MM.1S (cell line): ENCODE results near the gene HCN2.
A peak's percentile ranks its signal among the peaks of the same experiment; 100 is the strongest.

Source experiments
- DNase-seq: peaks from one replicate; pipeline ENCODE4 v3.0.0-alpha.2; 2015
- H2AFZ ChIP-seq: fragments of 300-600 bp; sonication (generic); 2 replicates; pipeline ENCODE4 v1.6.0; 2016; ENCODE audit warnings: antibody characterized with exemption, low read length
- H3F3A ChIP-seq: fragments of 300-600 bp; sonication (generic); 2 replicates; pipeline ENCODE4 v1.6.1; 2016; ENCODE audit warnings: mild to moderate bottlenecking, antibody characterized with exemption, low read length, moderate library complexity, mixed read lengths; ENCODE audit not compliant: insufficient read depth
- H3K27ac ChIP-seq: fragments of 300-600 bp; sonication (generic); 2 replicates; pipeline ENCODE4 v1.5.1; 2016; ENCODE audit warnings: mild to moderate bottlenecking, low read length
- H3K27me3 ChIP-seq: fragments of 300-600 bp; sonication (generic); replicated peaks from 2 replicates; pipeline ENCODE4 v1.6.0; 2016; ENCODE audit warnings: low read length; ENCODE audit not compliant: insufficient read depth
- H3K36me3 ChIP-seq: fragments of 300-600 bp; sonication (generic); replicated peaks from 2 replicates; pipeline ENCODE4 v1.6.1; 2016; ENCODE audit warnings: mild to moderate bottlenecking, low read length, mixed read lengths; ENCODE audit not compliant: insufficient read depth
- H3K4me1 ChIP-seq: fragments of 300-600 bp; sonication (generic); 2 replicates; pipeline ENCODE4 v1.6.1; 2016; ENCODE audit warnings: low read length, mixed read lengths
- H3K4me2 ChIP-seq: fragments of 300-600 bp; sonication (generic); 2 replicates; pipeline ENCODE4 v1.6.0; 2016; ENCODE audit warnings: low read depth, low read length
- H3K4me3 ChIP-seq: fragments of 300-600 bp; sonication (generic); 2 replicates; pipeline ENCODE4 v1.5.1; 2016; ENCODE audit warnings: low read length, mixed read lengths
- H3K79me2 ChIP-seq: fragments of 300-600 bp; sonication (generic); 2 replicates; pipeline ENCODE4 v1.6.1; 2016; ENCODE audit warnings: mixed run types, low read length, mixed read lengths
- H3K9ac ChIP-seq: fragments of 300-600 bp; sonication (generic); 2 replicates; pipeline ENCODE4 v1.6.1; 2016; ENCODE audit warnings: low read length, mixed read lengths
- H3K9me2 ChIP-seq: fragments of 300-600 bp; sonication (generic); replicated peaks from 2 replicates; pipeline ENCODE4 v1.6.1; 2016; ENCODE audit warnings: mild to moderate bottlenecking, low read length, mixed read lengths; ENCODE audit not compliant: insufficient read depth
- H3K9me3 ChIP-seq: fragments of 300-600 bp; sonication (generic); replicated peaks from 2 replicates; pipeline ENCODE4 v1.6.1; 2016; ENCODE audit warnings: mild to moderate bottlenecking, low read length, mixed read lengths; ENCODE audit not compliant: insufficient read depth
- H4K20me1 ChIP-seq: fragments of 300-600 bp; sonication (generic); 2 replicates; pipeline ENCODE4 v1.6.1; 2016; ENCODE audit warnings: mild to moderate bottlenecking, low read length, moderate library complexity, mixed read lengths; ENCODE audit not compliant: insufficient read depth
- CTCF ChIP-seq: fragments of 300-600 bp; sonication (generic); IDR thresholded peaks from 2 replicates; pipeline ENCODE4 v1.5.1; 2016; ENCODE audit warnings: antibody characterized with exemption, low read length, mixed read lengths
- EZH2 ChIP-seq: fragments of 300-600 bp; sonication (generic); optimal IDR thresholded peaks from 2 replicates; pipeline ENCODE3; 2017; ENCODE audit warnings: low read depth, mild to moderate bottlenecking, antibody characterized with exemption, low read length, mixed read lengths
- EZH2phosphoT487 ChIP-seq: fragments of 300-600 bp; sonication (generic); IDR thresholded peaks from 2 replicates; pipeline ENCODE4 v1.6.1; 2018; ENCODE audit warnings: antibody characterized with exemption, low read length

Gene HCN2

GRCh38 chr19:638906-639252, 49.2 kb downstream of the HCN2 start:
- Histone ChIP-seq H3K4me2 (peak overlapping the region; percentile 97), H3K4me1 (peaks cover 9% of the 10 kb centered on the region), H3K27me3 (peaks cover 6% of the 10 kb centered on the region; the same call in 1 of the 2 replicates), H4K20me1 (no peaks in the 10 kb centered on the region), H3K27ac (no peak overlapping the region), H3K9me2 (no peaks in the 10 kb centered on the region), H2AFZ (peak overlapping the region; percentile 90), H3K79me2 (peaks cover 9% of the 10 kb centered on the region), H3K36me3 (no peaks in the 10 kb centered on the region), H3K9ac (no peak overlapping the region), H3F3A (peaks cover under 1% of the 10 kb centered on the region; the same call in 1 of the 2 replicates), H3K4me3 (peak overlapping the region; percentile 69), H3K9me3 (no peaks in the 10 kb centered on the region)
- no peak for DNase-seq
- no peak for TF ChIP-seq CTCF
- TF ChIP-seq EZH2 = no peak
- no peak for TF ChIP-seq EZH2phosphoT487

GRCh38 chr19:639253-640160, 49.8 kb downstream of the HCN2 start, which contains the start of gene FGF22:
FGF22 (plus strand) TSS chr19:639879; CDS start chr19:639926, 47 bp downstream.
- peaks cover 5% of the 10 kb centered on the region; the same call in 1 of the 2 replicates for H3K4me1 ChIP-seq
- peak; percentile 95 for DNase-seq
- no peaks in the 10 kb centered on the region for H3K9me3 ChIP-seq
- peak within 1 kb of the TSS; percentile 97 for H3K4me2 ChIP-seq
- no peaks in the 10 kb centered on the region for H3K9me2 ChIP-seq
- H3K4me3 ChIP-seq = peak within 1 kb of the TSS; percentile 69
- no peaks in the 10 kb centered on the region for H4K20me1 ChIP-seq
- H3K27me3 ChIP-seq = peaks cover 6% of the 10 kb centered on the region; the same call in 1 of the 2 replicates
- H3K36me3 ChIP-seq = no peaks in the 10 kb centered on the region
- peak within 1 kb of the TSS; percentile 90 for H2AFZ ChIP-seq
- H3F3A ChIP-seq = no peaks in the 10 kb centered on the region
- peak within 1 kb of the TSS; percentile 33; the same call in 1 of the 2 replicates for H3K9ac ChIP-seq
- no peak within 1 kb of the TSS for H3K27ac ChIP-seq
- TF ChIP-seq CTCF (no peak), EZH2phosphoT487 (no peak), EZH2 (no peak)
- H3K79me2 ChIP-seq = peaks cover 3% of the 10 kb centered on the region; the same call in 1 of the 2 replicates

GRCh38 chr19:640161-640558, 50.5 kb downstream of the HCN2 start:
- H3K9ac ChIP-seq = peak overlapping the region; percentile 6; the same call in 1 of the 2 replicates
- H3F3A ChIP-seq = no peaks in the 10 kb centered on the region
- no peak for TF ChIP-seq EZH2
- no peak for TF ChIP-seq CTCF
- TF ChIP-seq EZH2phosphoT487 = no peak
- H3K4me1 ChIP-seq = peaks cover 5% of the 10 kb centered on the region; the same call in 1 of the 2 replicates
- H3K79me2 ChIP-seq = no peaks in the 10 kb centered on the region
- 0 out of 2 replicates have a peak overlapping the region, but pooled peaks have one; percentile 40 for H2AFZ ChIP-seq
- H3K27me3 ChIP-seq = peaks cover 6% of the 10 kb centered on the region; the same call in 1 of the 2 replicates
- H3K4me2 ChIP-seq = peak overlapping the region; percentile 89
- no peaks in the 10 kb centered on the region for H3K36me3 ChIP-seq
- no peak for DNase-seq
- H3K9me3 ChIP-seq = no peaks in the 10 kb centered on the region
- no peaks in the 10 kb centered on the region for H4K20me1 ChIP-seq
- no peak overlapping the region for H3K27ac ChIP-seq
- H3K4me3 ChIP-seq = peak overlapping the region; percentile 58
- no peaks in the 10 kb centered on the region for H3K9me2 ChIP-seq
